ENCODE data around the gene MAST1.
"Not testable (repeated sequence)": the region's sequence is repeated elsewhere in the genome, so short reads cannot be mapped to it uniquely, and the experiment has no call there.

MAST1 gene

DNA sequence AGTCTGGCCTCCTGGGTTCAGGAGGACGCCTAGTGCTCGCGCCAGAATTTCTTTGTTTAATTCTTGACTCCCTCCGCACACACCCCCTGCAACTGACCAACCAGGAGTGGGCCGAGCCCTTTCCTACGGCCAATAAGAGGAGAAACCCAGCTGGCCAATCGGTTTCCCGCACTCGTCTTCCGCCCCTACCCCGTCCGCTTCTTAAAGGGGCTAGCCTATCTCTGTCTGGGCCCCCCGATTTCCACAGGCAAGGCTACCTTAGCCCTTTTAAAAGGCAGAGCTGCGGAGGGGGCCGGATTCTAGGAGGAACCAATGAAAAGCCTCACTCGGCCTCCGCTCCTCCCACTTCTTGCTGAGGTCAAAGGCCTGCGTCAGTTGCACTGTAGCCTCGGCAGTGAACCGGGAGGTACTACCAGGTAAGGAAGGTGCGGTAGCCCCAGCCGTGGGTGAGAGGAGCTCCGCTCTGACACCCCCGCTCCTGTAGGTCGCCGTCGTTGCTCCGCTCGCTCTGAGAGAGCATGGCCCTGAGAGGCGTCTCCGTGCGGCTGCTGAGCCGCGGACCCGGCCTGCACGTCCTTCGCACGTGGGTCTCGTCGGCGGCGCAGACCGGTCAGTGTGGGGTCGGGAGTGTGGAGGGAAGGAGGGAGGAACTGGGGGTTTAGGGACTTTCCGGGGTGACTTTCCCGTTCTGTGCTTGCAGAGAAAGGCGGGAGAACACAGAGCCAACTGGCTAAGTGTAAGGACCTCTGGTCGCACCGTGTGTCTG is 52.7 kb downstream of the MAST1 start, which contains the start of gene GCDH:
Gene GCDH (plus strand): TSS at position 374 of the 766 bp plus-strand sequence. CDS start 145 bp downstream, at position 519.
- TF ChIP-seq TAF1 (IDR thresholded peaks at IDR 0.05; ENCODE audit: borderline replicate concordance, low read depth, low read length), result peak; percentile 68
- peak; percentile 93 for TF ChIP-seq POLR2A (IDR thresholded peaks at IDR 0.05; ENCODE audit: low read depth, low read length)
- peak; percentile 92 for TF ChIP-seq POLR2AphosphoS5 (IDR thresholded peaks at IDR 0.05; ENCODE audit: low read depth, low read length)
- DNase-seq (ENCODE audit: insufficient read length) (peak; percentile 91), FAIRE-seq (peak; percentile 95)

DNA sequence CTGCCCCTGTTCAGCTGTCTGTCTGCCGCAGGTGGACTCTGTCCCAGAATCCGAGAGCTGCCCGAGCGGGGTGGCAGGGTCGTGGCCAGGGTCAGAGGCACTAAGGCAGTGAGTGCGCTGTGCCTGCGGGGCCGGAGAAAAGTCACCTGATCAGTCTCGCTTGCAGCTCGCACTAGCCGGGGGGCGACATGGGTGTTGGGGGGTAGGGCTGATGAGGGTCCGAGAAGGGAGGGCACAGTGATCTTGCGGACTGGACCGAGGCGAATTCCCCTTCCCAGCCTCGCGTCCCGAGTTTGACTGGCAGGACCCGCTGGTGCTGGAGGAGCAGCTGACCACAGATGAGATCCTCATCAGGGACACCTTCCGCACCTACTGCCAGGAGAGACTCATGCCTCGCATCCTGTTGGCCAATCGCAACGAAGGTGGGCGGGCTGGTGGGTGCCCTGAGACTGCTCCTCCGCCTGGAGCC is 53.3 kb downstream of the MAST1 start:
- DNase-seq (ENCODE audit: insufficient read length) (no peak), FAIRE-seq (peak; percentile 54)
- TF ChIP-seq POLR2AphosphoS5 (IDR thresholded peaks at IDR 0.05; ENCODE audit: low read depth, low read length) (no peak), TAF1 (IDR thresholded peaks at IDR 0.05; ENCODE audit: borderline replicate concordance, low read depth, low read length) (no peak), POLR2A (IDR thresholded peaks at IDR 0.05; ENCODE audit: low read depth, low read length) (no peak)

DNA sequence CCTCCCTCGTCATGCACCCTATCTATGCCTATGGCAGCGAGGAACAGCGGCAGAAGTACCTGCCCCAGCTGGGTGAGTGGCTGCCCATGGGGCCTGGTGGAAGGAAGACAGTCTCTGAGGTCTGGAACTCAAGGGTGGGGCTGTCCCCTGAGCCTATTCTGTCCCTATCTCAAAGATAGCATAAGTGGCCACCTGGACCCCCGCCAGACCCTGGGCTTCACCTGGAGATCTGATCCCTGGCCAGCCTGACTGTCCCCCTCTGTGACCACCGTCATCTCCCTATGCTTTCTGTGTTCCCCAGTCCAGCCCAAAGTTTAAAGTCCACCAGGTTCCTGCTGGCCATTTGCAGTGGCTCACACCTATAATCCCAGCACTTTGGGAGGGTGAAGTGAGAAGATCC is 55.3 kb downstream of the MAST1 start:
- DNase-seq (ENCODE audit: insufficient read length) (no peak), FAIRE-seq (no peak)
- TF ChIP-seq TAF1 (IDR thresholded peaks at IDR 0.05; ENCODE audit: borderline replicate concordance, low read depth, low read length), result no peak
- no peak for TF ChIP-seq POLR2A (IDR thresholded peaks at IDR 0.05; ENCODE audit: low read depth, low read length)
- no peak for TF ChIP-seq POLR2AphosphoS5 (IDR thresholded peaks at IDR 0.05; ENCODE audit: low read depth, low read length)

DNA sequence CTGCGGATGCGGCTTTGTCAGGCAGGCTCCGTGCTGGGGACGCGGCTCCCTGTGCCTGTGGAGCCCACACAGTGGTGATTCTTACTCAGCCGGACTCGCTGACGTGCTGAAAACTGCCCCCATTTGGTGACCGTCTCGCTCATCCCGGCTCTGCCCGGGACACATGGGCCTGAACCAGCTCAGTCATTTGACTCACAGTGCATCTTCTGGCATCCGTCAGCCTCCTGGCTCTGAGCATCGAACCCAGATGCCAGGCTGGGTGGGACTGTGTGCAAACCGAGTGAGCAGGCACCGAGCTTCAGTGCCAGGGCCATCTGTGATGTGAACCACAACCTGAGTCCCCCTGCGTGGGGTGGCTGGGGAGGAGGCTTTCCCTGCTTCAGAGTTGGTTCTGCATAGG is 58.1 kb downstream of the MAST1 start:
- FAIRE-seq (no peak), DNase-seq (ENCODE audit: insufficient read length) (no peak)
- TF ChIP-seq POLR2A (IDR thresholded peaks at IDR 0.05; ENCODE audit: low read depth, low read length) (no peak), POLR2AphosphoS5 (IDR thresholded peaks at IDR 0.05; ENCODE audit: low read depth, low read length) (no peak), TAF1 (IDR thresholded peaks at IDR 0.05; ENCODE audit: borderline replicate concordance, low read depth, low read length) (no peak)

DNA sequence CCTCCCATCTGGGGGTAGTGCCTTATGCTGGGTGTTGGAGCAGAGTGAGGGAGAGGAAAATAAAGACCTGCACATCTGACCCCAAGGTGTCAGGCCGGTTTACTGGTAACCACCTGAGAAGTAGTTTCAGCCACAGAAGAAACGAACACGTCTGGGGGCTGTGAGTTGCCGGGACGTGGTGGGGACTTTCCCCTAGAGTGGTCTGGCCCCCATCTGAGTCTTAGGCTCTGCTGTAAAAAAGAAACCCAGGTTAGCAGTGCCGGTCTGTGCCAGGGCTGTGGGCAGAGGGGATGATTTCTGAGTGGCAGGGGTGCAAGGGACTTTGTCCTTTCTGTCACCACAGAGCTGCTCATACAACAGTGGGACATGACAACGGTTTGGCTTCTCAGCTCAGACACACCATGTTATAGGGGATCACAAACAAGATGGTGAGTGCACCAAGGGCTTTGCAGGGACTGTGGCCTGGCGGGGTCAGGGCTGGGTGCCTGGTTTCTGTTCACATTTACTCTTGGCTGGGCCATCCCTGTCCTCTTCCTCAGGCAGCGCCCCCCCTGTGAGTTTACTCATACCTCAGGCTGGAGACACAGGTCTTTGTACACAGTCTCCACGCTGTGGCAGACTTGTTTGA is 61.7 kb downstream of the MAST1 start:
- peak; percentile 87 for FAIRE-seq
- DNase-seq (ENCODE audit: insufficient read length), result peak; percentile 70
- TF ChIP-seq TAF1 (IDR thresholded peaks at IDR 0.05; ENCODE audit: borderline replicate concordance, low read depth, low read length) (no peak), POLR2A (IDR thresholded peaks at IDR 0.05; ENCODE audit: low read depth, low read length) (no peak), POLR2AphosphoS5 (IDR thresholded peaks at IDR 0.05; ENCODE audit: low read depth, low read length) (no peak)

- no peak for DNase-seq (ENCODE audit: insufficient read length)
- TF ChIP-seq TAF1 (IDR thresholded peaks at IDR 0.05; ENCODE audit: borderline replicate concordance, low read depth, low read length), result no peak
- no peak for FAIRE-seq
Observed at GRCh38 chr19:12907166-12907565, 68.9 kb downstream of the MAST1 start.

- DNase-seq (ENCODE audit: insufficient read length) (no peak), FAIRE-seq (no peak)
- TF ChIP-seq POLR2AphosphoS5 (IDR thresholded peaks at IDR 0.05; ENCODE audit: low read depth, low read length), result no peak
- no peak for TF ChIP-seq TAF1 (IDR thresholded peaks at IDR 0.05; ENCODE audit: borderline replicate concordance, low read depth, low read length)
- no peak for TF ChIP-seq POLR2A (IDR thresholded peaks at IDR 0.05; ENCODE audit: low read depth, low read length)
Observed at GRCh38 chr19:12912571-12912970, 74.3 kb downstream of the MAST1 start.

- no peak for DNase-seq (ENCODE audit: insufficient read length)
- FAIRE-seq, result no peak
- TF ChIP-seq TAF1 (IDR thresholded peaks at IDR 0.05; ENCODE audit: borderline replicate concordance, low read depth, low read length), result no peak
- no peak for TF ChIP-seq POLR2A (IDR thresholded peaks at IDR 0.05; ENCODE audit: low read depth, low read length)
- TF ChIP-seq POLR2AphosphoS5 (IDR thresholded peaks at IDR 0.05; ENCODE audit: low read depth, low read length), result no peak
Observed at GRCh38 chr19:12913011-12913561, 74.8 kb downstream of the MAST1 start.

GRCh38 chr19:12913851-12914690 is 75.8 kb downstream of the MAST1 start:
- FAIRE-seq, result peak; percentile 86
- DNase-seq (ENCODE audit: insufficient read length), result no peak
- TF ChIP-seq POLR2AphosphoS5 (IDR thresholded peaks at IDR 0.05; ENCODE audit: low read depth, low read length), result no peak
- peak; percentile 39; the same call in 1 of the 2 replicates for TF ChIP-seq POLR2A (IDR thresholded peaks at IDR 0.05; ENCODE audit: low read depth, low read length)

- FAIRE-seq; DNase-seq (ENCODE audit: insufficient read length): not testable (repeated sequence)
Observed at GRCh38 chr19:12915860-12916259, 77.5 kb downstream of the MAST1 start.

GRCh38 chr19:12918253-12918652 is 79.9 kb downstream of the MAST1 start:
- no peak for FAIRE-seq
- TF ChIP-seq TAF1 (IDR thresholded peaks at IDR 0.05; ENCODE audit: borderline replicate concordance, low read depth, low read length), result no peak
- TF ChIP-seq POLR2AphosphoS5 (IDR thresholded peaks at IDR 0.05; ENCODE audit: low read depth, low read length), result no peak
- TF ChIP-seq POLR2A (IDR thresholded peaks at IDR 0.05; ENCODE audit: low read depth, low read length), result no peak
- no peak for DNase-seq (ENCODE audit: insufficient read length)

Measured in GM12892 (cell line).